IMR-90 (cell line): ENCODE data around the gene KCNK4.

Experiments
- CEBPB ChIP-seq: IDR thresholded peaks from 2 replicates; pipeline ENCODE4 v1.6.1; 2012; ENCODE audit warnings: low read depth, low read length, improper control_type of control experiment
- RAD21 ChIP-seq: IDR thresholded peaks from 2 replicates; pipeline ENCODE4 v1.6.1; 2012; ENCODE audit warnings: low read length, improper control_type of control experiment
- TF ChIP-seq, protein P1 (sequence below): conservative IDR thresholded peaks from 2 replicates; pipeline ENCODE4 v1.5.1; 2012; ENCODE audit warnings: mild to moderate bottlenecking, low read depth, low read length, improper control_type of control experiment

DNA sequence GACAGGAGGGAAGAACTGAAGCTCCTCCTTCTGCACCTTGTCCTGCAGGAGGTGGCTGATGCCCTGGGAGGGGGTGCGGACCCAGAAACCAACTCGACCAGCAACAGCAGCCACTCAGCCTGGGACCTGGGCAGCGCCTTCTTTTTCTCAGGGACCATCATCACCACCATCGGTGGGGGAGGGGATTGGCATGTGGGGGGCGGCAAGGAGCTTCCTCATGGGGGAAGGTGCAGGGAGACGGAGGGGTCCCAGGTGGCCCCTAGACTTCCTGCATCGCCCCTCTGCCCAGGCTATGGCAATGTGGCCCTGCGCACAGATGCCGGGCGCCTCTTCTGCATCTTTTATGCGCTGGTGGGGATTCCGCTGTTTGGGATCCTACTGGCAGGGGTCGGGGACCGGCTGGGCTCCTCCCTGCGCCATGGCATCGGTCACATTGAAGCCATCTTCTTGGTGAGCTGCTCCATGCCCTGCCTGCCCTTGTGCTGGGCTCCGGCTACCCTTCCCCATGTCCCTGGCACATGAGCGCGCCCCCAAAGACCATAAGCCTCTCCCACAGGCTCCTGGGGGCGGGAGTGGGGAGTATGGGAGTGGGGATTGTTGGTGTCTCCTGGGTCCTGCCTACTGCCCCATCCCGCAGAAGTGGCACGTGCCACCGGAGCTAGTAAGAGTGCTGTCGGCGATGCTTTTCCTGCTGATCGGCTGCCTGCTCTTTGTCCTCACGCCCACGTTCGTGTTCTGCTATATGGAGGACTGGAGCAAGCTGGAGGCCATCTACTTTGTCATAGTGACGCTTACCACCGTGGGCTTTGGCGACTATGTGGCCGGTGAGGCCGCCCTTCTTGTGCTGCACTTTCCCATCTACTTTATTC, 6.0 kb downstream of the KCNK4 start:
- TF ChIP-seq, protein P1, sequence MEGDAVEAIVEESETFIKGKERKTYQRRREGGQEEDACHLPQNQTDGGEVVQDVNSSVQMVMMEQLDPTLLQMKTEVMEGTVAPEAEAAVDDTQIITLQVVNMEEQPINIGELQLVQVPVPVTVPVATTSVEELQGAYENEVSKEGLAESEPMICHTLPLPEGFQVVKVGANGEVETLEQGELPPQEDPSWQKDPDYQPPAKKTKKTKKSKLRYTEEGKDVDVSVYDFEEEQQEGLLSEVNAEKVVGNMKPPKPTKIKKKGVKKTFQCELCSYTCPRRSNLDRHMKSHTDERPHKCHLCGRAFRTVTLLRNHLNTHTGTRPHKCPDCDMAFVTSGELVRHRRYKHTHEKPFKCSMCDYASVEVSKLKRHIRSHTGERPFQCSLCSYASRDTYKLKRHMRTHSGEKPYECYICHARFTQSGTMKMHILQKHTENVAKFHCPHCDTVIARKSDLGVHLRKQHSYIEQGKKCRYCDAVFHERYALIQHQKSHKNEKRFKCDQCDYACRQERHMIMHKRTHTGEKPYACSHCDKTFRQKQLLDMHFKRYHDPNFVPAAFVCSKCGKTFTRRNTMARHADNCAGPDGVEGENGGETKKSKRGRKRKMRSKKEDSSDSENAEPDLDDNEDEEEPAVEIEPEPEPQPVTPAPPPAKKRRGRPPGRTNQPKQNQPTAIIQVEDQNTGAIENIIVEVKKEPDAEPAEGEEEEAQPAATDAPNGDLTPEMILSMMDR, result no peak
- TF ChIP-seq RAD21, result no peak
- TF ChIP-seq CEBPB, result no peak
